K562 (cell line): Measurements from ENCODE around the gene MPLKIP. TPM values are rescaled to one million over a fixed set of nuclear protein-coding genes. Genes with fewer than 3 reads are reported as not detected.

Experiments
- ATAC-seq: fragments of 200-7000 bp; cut with Tn5 transposase; 3 replicates; pipeline ENCODE4 v1.9.1; 2020; ENCODE audit warnings: moderate library complexity
- BruUV-seq: library from RNA; stranded (reverse); fragments of 400-500 nt; replicated peaks from 2 replicates; lab custom pipeline; 2021; lab: Mats Ljungman, UMichigan
- CTCF ChIA-PET: fragments of 300-600 bp; formaldehyde crosslinking; extraction: SDS; loops from one replicate; lab custom pipeline; 2021; ENCODE audit warnings: low intra/inter-chr PET ratio; lab: Yijun Ruan, JAX
- POLR2A ChIA-PET: fragments of 300-600, 350-650 bp; sonication (Branson Sonifier 250); formaldehyde crosslinking; extraction: SDS; loops from one replicate; lab custom pipeline; 2021; ENCODE audit warnings: antibody characterized with exemption, inconsistent platforms; lab: Yijun Ruan, JAX
- DNase-seq, 4 experiments: peaks; one replicate each; pipeline versions ENCODE4 v3.0.0 to v3.0.0-alpha.2; 2011 to 2018; ENCODE audit warnings: low spot score in 3 of 4, mixed read lengths in 3 of 4; ENCODE audit errors: extremely low read depth in 1 of 4
- FAIRE-seq: peaks from 2 replicates; lab custom pipeline; 2011; peaks lifted over from hg19 to GRCh38; lab: Jason Lieb, UNC
- H2AFZ ChIP-seq: 2 replicates; pipeline ENCODE4 v1.6.0; 2011; ENCODE audit warnings: low read depth, low read length, control low read depth, inconsistent platforms
- H3K27ac ChIP-seq: fragments of 200-600 bp; 3 replicates; pipeline ENCODE4 v1.8.0; 2011; ENCODE audit warnings: low read depth, mild to moderate bottlenecking, control low read depth, inconsistent platforms, low read length, moderate library complexity, mixed read lengths; ENCODE audit errors: extremely low read depth
- H3K27me3 ChIP-seq, 2 experiments: fragments of 300-600 bp in 1 of 2; 2 replicates in 1 of 2; 3 replicates in 1 of 2; pipeline versions ENCODE4 v1.6.0 to v1.8.0; 2011; ENCODE audit warnings: inconsistent platforms in 2 of 2, low read length in 2 of 2, mild to moderate bottlenecking in 1 of 2, mixed read lengths in 1 of 2, moderate library complexity in 1 of 2; ENCODE audit not compliant: control insufficient read depth in 2 of 2, insufficient read depth in 2 of 2
- H3K36me3 ChIP-seq: fragments of 300-600 bp; 3 replicates; pipeline ENCODE4 v1.8.0; 2011; ENCODE audit warnings: mild to moderate bottlenecking, low read length, inconsistent platforms; ENCODE audit not compliant: control insufficient read depth, insufficient read depth
- H3K4me1 ChIP-seq, 2 experiments: fragments of 200-600 bp in 1 of 2; replicated peaks in 1 of 2; 2 replicates in 1 of 2; 3 replicates in 1 of 2; pipeline versions ENCODE4 v1.5.1 to v1.8.0; 2011; ENCODE audit warnings: inconsistent platforms in 2 of 2, low read length in 2 of 2, mild to moderate bottlenecking in 1 of 2, mixed read lengths in 1 of 2, moderate library complexity in 1 of 2; ENCODE audit not compliant: control insufficient read depth in 2 of 2, insufficient read depth in 2 of 2
- H3K4me2 ChIP-seq: 2 replicates; pipeline ENCODE4 v1.6.1; 2011; ENCODE audit warnings: low read length, control low read depth, inconsistent platforms, mixed read lengths; ENCODE audit not compliant: insufficient read depth
- H3K4me3 ChIP-seq: fragments of 200-600 bp; sonication (generic), shearing (Covaris generic); 2 replicates; pipeline ENCODE4 v1.5.1; 2016; ENCODE audit warnings: control low read depth, inconsistent platforms
- H3K79me2 ChIP-seq: fragments of 200-600 bp; 3 replicates; pipeline ENCODE4 v1.8.0; 2011; ENCODE audit warnings: low read length, inconsistent platforms; ENCODE audit not compliant: control insufficient read depth, insufficient read depth
- H3K9ac ChIP-seq, 2 experiments: 2 replicates each; pipeline versions ENCODE4 v1.6.0 to v1.6.1; 2011; ENCODE audit warnings: low read depth in 2 of 2, low read length in 2 of 2, control low read depth in 1 of 2, inconsistent platforms in 1 of 2, mild to moderate bottlenecking in 1 of 2, mixed read lengths in 1 of 2; ENCODE audit not compliant: insufficient read depth in 1 of 2
- H3K9me1 ChIP-seq: one replicate; pipeline ENCODE4 v1.6.0; 2011; ENCODE audit warnings: inconsistent platforms, mild to moderate bottlenecking, low read length, moderate library complexity; ENCODE audit not compliant: control insufficient read depth, insufficient read depth
- H3K9me3 ChIP-seq: replicated peaks from 2 replicates; pipeline ENCODE4 v1.5.1; 2011; ENCODE audit warnings: low read depth, low read length, inconsistent platforms; ENCODE audit not compliant: control insufficient read depth, insufficient read depth
- H4K20me1 ChIP-seq: replicated peaks from 2 replicates; pipeline ENCODE4 v1.6.1; 2011; ENCODE audit warnings: low read length, inconsistent platforms, mixed read lengths; ENCODE audit not compliant: control insufficient read depth, insufficient read depth
- NUFIP1 ChIP-seq: fragments of 450-650 bp; IDR thresholded peaks from 2 replicates; pipeline ENCODE4 v1.6.1; 2018; ENCODE audit not compliant: partially characterized antibody
- POLR2A ChIP-seq: fragments of 450-650 bp; conservative IDR thresholded peaks from 2 replicates; pipeline ENCODE4 v1.6.1; 2016
- RCOR1 ChIP-seq, 2 experiments: IDR thresholded peaks; 2 replicates each; pipeline ENCODE4 v1.6.1; 2012; ENCODE audit warnings: low read depth in 2 of 2, low read length in 2 of 2, borderline replicate concordance in 1 of 2, improper control_type of control experiment in 1 of 2
- TFE3 ChIP-seq: fragments of 450-650 bp; formaldehyde crosslinking; IDR thresholded peaks from 2 replicates; pipeline ENCODE4 v1.4.0; 2020; ENCODE audit warnings: mild to moderate bottlenecking, mixed read lengths
- XRCC3 ChIP-seq: fragments of 450-650 bp; IDR thresholded peaks from 2 replicates; pipeline ENCODE4 v1.6.1; 2017; ENCODE audit warnings: mild to moderate bottlenecking, moderate library complexity
- ZFP30 ChIP-seq: fragments of 250-450 bp; sonication (Bioruptor Pico); IDR thresholded peaks from 2 replicates; pipeline ENCODE4 v1.8.0; 2022; ENCODE audit warnings: moderate library complexity, mild to moderate bottlenecking, inconsistent platforms, borderline replicate concordance
- ZNF282 ChIP-seq: sonication (generic); formaldehyde crosslinking; IDR thresholded peaks from 2 replicates; pipeline ENCODE4 v1.8.1; 2023; ENCODE audit warnings: missing genetic modification reagents
- ZNF398 ChIP-seq: fragments of 250-450 bp; sonication (Bioruptor Pico); IDR thresholded peaks from 2 replicates; pipeline ENCODE4 v1.8.0; 2021; ENCODE audit warnings: moderate library complexity, mild to moderate bottlenecking, inconsistent platforms
- WGBS: fragments of 100-300 bp; shearing (Covaris generic); methylation state at CpG from one replicate; pipeline ENCODE4 v1.1.6; 2016; ENCODE audit warnings: low coverage, mixed read lengths; ENCODE audit not compliant: insufficient coverage; ENCODE audit errors: missing lambda C conversion rate; 5-methylcytosine and 5-hydroxymethylcytosine counted together
- in situ Hi-C: fragments of 300-500 bp; cut with MboI; formaldehyde crosslinking; loops from 4 replicates; pipeline ENCODE4 v1.15.0; 2018; ENCODE audit warnings: inconsistent platforms, mixed read lengths
- intact Hi-C: fragments of 100-400 bp; cut with micrococcal nuclease; formaldehyde crosslinking; loops from 2 replicates; pipeline ENCODE4 v1.14.2; 2022
- polyA plus RNA-seq, 8 experiments: library from polyadenylated mRNA; depleted of rRNA in 4 of 8; stranded (reverse) in 5 of 8; unstranded in 3 of 8; fragments of >200 nt; fragmentation: Nextera tagmentation in 2 of 8; fragmentation: Illumina TruSeq in 1 of 8; extraction: Ambion mirVana in 2 of 8; extraction: Trizol in 1 of 8; gene quantifications; 2 replicates each; pipeline versions ENCODE4 v1.2.1 to v1.2.3, GENCODE V29; 2011 to 2014; ENCODE audit warnings: inconsistent platforms in 1 of 8, missing spikeins in 1 of 8
- total RNA-seq, 7 experiments: library from RNA; depleted of rRNA in 6 of 7; stranded (reverse); fragments of >200 nt in 6 of 7; fragmentation: Illumina TruSeq in 2 of 7; extraction: Trizol in 2 of 7; gene quantifications; 2 replicates each; pipeline versions ENCODE4 v1.2.1 to v1.2.3, GENCODE V29; 2011 to 2021; ENCODE audit warnings: low replicate concordance in 1 of 7
- TF ChIP-seq, protein P1 (sequence below): fragments of 450-650 bp; formaldehyde crosslinking; conservative IDR thresholded peaks from 2 replicates; pipeline ENCODE4 v1.4.0; 2022; ENCODE audit warnings: mild to moderate bottlenecking, missing genetic modification characterization

The MPLKIP gene
- total and polyA plus RNA-seq, 9 of the 15 experiments (the other 6 are each of a cell fraction or from before 2014, with no cell fraction given), result 5.6 to 127 (median 44.2) TPM

- CTCF ChIA-PET, result no interaction called here
- POLR2A ChIA-PET, result interaction anchor here (0.5 kb wide), 1 partner anchor 885 kb away, joined by 3 read pairs; no protein-coding TSS in a partner anchor
- in situ Hi-C loops, result no loop called here
- no peak for DNase-seq
- Histone ChIP-seq H3K9me1 (no peaks in the 10 kb centered on the region), H3K36me3 (no peaks in the 10 kb centered on the region), H4K20me1 (no peaks in the 10 kb centered on the region), H3K4me2 (no peak overlapping the region), H3K9ac (no peak overlapping the region), H2AFZ (no peak overlapping the region), H3K79me2 (no peaks in the 10 kb centered on the region), H3K4me3 (no peak overlapping the region), H3K9me3 (no peaks in the 10 kb centered on the region), H3K27me3 (peaks cover 4 to 10% of the 10 kb centered on the region in 2 experiments; a peak in 3 of 5 replicates), H3K27ac (no peak overlapping the region), H3K4me1 (no peaks in the 10 kb centered on the region)
- intact Hi-C loops, result no loop called here
- FAIRE-seq, result no peak
- no TSS peak for BruUV-seq
- ATAC-seq, result no peak
- WGBS, result 0% methylated on average over 2 of the region's 2 CpGs
- no peak for TF ChIP-seq TFE3
- no peak for TF ChIP-seq NUFIP1
- no peak for TF ChIP-seq XRCC3
- TF ChIP-seq RCOR1 (IDR thresholded peaks at IDR 0.05; ENCODE audit: borderline replicate concordance in 1 of 2, low read depth in 2 of 2, low read length in 2 of 2), result no peak
- TF ChIP-seq ZNF398, result no peak
- no peak for TF ChIP-seq ZFP30 (CRISPR knock-in tag)
- TF ChIP-seq, protein P1, sequence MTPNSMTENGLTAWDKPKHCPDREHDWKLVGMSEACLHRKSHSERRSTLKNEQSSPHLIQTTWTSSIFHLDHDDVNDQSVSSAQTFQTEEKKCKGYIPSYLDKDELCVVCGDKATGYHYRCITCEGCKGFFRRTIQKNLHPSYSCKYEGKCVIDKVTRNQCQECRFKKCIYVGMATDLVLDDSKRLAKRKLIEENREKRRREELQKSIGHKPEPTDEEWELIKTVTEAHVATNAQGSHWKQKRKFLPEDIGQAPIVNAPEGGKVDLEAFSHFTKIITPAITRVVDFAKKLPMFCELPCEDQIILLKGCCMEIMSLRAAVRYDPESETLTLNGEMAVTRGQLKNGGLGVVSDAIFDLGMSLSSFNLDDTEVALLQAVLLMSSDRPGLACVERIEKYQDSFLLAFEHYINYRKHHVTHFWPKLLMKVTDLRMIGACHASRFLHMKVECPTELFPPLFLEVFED, result no peak
- TF ChIP-seq ZNF282 (CRISPR knock-in tag), result no peak
- TF ChIP-seq POLR2A, result no peak
Measured at GRCh38 chr7:40162516-40162915, 28.1 kb upstream of the MPLKIP start.
